Measurements from ENCODE around the gene CD226.
"Not testable (repeated sequence)": the region's sequence is repeated elsewhere in the genome, so short reads cannot be mapped to it uniquely, and the experiment has no call there.

Gene CD226

DNA sequence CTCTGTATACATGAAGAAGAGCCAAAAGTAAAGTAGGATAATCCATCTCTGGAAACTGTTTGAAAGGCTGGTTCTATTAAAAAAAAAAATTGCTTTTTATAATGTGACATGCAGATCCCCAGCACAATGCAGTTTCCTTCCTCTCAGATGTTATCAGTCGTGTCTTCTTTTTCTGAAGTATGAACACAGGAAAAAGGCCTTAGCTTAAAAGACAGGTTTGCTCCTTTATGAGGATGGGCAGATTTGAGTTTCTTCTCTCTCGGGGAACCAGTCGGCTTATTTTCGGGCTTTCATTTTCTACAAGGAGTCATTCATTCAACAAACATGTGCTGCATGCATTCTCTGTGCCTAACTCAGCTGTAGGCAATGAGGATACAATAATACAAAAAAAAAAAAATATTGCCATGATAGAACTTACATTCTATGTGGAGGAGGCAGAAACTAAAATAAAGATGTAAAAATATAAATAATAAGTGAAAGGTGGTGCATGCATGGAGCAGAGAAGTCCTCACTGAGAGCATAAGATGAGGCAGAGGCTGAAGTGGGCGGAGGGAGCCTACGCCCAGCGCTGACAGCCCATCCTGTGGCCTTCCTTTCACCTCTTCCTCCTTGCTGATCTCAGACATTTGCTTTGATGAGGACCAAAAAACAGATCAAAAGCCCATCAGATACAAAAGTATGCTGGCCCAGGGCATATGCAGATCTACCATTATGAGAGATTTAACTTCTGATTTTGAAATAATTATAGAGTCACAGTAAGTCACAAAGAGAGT lies at the start of gene CD226:
Gene CD226, minus strand, starts transcription at position 513 of the 773 bp plus-strand sequence. Its CDS starts 467 bp downstream, at position 46.
- no peak for DNase-seq (ENCODE audit: low read depth)

GRCh38 chr18:69996951-69997798 lies 49.5 kb upstream of the CD226 start:
- DNase-seq (ENCODE audit: low read depth): no peak

DNA sequence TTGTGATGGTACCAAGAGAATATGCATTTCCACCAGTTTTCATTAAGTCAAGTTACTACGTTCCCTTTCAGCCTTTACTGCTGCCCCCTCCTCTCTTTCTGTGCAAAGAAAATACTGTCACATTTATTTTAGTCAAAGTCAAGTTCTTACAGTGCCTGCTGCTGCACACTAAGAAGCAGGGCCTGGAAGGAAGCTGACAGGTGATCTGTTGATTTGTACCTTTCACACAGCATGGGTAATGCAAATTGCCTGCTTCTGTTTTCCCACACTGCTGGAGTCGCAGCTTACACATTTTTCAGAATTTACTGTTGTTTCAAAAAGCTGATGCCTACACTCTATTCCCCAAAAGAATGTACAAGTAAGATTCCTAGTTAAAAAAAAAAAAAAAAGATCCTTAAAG lies 48.7 kb upstream of the CD226 start:
- DNase-seq (ENCODE audit: low read depth): no peak

DNA sequence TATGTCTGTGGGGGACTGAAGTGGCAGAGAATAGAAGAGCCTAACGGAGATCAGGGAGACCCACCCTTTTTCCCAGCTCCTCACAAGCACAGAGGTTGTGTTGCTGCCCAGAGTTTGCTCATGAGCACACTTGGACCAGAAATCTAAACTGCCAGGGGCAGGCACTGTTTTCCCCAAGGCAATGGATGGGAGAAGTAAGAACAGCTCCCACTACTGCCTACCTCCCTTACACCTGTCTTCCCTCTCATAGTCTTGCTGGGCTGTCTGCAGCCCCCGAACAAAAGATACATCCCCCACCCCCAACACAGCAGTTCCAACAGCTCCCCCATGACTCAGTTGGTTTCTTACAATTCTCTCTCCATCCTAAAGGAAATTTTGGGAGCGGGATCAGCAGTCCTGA lies 48.1 kb upstream of the CD226 start:
- DNase-seq (ENCODE audit: low read depth): no peak

GRCh38 chr18:69992776-69993175 lies 45.1 kb upstream of the CD226 start:
- DNase-seq (ENCODE audit: low read depth): no peak

- DNase-seq (ENCODE audit: low read depth): no peak
Measured at GRCh38 chr18:69987870-69988269, 40.2 kb upstream of the CD226 start.

DNA sequence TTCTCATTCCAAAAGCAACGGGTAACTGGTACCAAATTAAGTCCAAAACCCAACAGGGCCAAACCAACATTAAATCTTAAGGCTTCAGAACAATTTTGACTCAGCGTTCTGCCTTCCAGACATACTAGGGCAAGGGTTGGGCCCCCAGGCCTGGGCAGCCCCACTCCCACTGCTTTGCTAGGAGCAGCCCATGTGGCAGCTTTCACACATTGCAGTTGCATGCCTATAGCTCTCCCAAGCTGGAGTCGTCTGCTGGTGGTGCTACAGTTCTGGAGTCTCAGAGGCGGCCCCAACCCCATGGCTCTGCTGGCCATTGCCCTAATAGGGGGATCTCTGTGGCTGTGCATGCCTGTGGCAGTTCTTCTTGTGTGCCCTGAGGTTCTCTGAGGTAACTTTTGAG lies 37.6 kb upstream of the CD226 start:
- DNase-seq (ENCODE audit: low read depth): no peak

DNA sequence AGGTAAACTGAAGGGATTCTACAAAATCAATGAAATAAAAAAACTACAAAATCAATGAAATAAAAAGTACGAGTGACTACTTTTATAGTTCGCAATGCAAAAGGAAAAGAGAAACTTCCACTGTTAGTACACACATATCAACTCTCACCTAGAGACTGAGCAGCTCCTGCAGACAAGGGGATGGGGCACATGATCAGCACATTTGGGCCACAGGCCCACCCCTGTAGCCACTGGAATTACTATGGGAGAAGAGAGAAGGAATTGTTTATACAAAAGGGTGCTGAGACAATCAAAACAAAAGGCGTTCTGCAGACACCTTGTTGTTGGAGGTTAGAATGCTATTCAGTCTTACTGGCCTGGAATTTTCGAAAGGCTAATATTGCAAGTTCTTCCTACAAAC lies 34.7 kb upstream of the CD226 start:
- DNase-seq (ENCODE audit: low read depth): no peak

DNA sequence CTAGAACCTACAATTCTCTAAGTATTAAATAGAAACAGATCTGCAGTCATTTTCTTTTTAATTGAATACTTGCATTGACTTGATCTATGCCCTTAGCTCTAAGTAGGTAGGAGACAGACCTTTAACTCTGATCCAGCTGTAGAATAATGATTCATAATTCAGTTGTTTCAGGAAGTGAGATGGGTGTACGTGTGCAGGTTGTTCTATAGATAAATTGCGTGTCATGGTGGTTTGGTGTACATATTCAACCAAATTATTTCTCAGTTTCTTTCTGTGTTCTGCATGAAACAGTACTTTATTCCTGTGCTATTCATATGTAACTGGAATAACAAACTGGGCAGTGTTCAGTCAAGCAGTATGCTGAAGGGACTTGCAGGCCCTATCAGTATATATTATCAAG lies 34.3 kb upstream of the CD226 start:
- no peak for DNase-seq (ENCODE audit: low read depth)

DNA sequence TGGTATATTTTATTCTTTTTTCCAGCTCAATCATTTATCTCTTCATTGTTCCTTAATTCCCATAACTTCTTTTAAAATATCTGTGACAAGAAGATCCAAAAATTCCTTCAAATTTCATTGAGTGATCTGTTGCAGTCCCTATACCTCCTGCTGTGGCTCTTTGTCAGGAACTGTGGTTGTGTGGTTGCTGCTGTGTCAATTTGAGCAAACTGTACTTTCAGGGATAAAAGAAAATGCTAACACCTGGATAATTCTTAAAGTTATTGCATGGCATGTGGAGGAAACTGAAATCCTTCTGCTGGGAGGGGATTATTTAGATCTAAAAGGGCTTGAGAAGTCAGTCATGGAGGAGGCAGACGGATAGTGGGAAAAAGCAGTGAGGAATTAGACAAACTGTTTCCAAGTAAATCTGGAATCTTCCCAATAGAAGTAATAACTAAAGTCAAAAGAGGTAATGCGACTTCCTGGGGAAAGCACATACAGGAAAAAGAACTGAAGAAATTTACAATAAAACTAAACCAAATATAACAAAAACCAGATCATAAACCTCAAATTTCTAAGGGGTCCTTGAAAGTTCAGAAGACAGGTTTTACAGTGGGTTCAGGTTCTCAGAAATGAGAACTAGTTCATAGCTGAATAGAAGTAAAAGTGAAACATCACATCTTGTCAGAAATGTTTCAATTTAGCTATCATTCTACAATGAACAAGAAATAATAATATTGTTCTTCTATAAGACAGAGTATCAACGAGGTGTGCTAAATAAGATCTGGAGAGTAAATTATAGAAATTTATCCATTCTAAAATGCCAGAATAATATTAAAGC lies 33.5 kb upstream of the CD226 start:
- DNase-seq (ENCODE audit: low read depth): no peak

DNA sequence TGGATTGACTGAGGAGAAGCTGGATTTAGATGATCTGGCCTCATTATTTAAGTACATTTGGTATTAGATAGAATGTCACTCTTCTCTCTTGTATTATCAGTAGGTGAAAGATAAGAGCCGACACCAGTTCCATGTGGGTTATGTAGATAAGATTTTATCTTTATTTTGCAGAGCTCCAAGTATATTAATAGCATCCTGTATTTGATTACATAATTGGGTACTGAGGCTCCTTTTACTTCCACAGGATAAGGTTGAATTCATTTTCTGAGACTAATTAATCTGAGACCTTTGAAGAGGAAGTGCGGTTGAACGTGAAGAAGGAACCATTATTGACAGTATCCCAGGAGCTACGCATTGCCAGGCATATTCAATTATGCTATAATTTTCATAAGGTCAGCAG lies 32.8 kb upstream of the CD226 start:
- DNase-seq (ENCODE audit: low read depth): no peak

DNA sequence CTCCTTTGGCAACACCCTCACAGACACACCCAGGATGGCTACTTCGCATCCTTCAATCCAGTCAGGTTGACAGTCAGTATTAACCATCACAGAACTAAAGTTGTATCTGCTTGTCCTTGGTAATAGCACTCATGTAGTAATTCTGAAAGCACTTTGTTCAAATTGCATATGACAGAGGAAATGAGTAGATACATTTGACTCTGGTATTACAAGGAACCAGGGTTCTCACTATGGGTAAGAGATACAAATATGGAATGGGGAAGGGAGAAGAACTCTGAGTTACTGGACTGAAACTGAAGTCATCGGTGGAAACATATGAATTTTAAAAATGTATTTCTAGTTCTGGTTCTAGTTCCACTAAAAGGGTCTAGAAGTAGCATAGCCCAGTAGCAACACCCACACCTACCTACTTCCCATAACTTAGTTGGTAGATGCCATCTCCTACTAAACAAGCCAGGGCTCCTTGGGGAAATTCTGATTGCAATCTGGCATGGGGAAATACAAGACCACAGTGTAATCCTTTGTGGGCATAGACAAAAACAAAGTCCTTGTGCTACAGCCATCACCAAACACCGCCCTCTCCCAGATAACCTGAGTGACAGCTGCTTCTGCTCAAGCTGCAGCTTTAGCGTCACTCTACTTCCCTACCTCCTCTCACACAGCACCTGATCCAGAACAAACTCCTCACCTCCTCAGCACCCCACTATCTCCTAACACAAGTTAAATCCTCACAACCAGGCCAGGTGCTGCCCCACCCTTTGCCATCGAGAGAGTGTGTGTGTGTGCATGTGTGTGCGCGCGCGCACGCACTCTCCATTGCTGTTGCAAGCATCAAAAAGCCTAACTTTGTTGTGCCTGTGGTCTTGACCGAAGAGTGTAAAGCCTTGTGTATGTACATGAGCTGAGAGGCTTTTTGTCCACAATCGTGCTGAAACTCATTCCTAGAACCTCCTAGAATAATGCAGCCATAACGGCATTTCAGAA lies 31.4 kb upstream of the CD226 start:
- DNase-seq (ENCODE audit: low read depth): no peak

DNA sequence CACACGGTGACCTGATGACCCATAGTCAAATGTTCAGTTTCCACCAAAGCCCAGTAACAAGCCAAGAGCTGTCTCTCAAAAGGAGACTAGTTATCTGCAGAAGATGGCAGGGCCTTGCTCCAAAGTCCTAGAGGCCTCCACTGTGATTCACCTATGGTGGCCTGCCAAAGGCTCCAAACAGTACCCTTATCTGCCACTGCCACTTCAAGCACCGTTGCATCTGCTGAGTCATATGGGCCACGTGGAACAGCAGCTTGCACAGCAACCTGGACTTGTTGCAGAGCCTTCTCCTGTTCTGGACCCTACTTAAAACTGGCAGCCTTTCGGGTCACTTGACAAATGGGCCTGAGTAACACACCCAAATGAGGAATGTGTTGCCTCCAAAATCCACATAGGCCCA lies 27.6 kb upstream of the CD226 start:
- DNase-seq (ENCODE audit: low read depth): not testable (repeated sequence)

DNA sequence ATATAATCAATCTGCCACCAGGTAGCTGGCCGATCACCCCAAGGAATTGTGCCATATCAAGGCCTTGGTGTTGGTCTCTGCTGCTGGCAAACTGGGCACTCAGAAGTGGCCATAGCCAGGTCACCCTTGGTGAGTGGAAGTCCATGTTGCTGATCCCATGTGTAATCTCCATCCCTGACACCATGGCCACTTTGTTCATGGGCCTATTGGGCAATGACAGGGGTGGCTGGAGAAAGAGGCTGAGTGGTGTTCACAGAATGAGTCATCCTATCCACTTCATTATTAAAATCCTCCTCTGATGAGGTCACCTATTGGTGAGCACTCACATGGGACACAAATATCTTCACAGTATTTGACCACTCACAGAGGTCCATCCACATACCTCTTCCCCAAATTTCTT lies 26.7 kb upstream of the CD226 start:
- no peak for DNase-seq (ENCODE audit: low read depth)

- no peak for DNase-seq (ENCODE audit: low read depth)
Measured at GRCh38 chr18:69969491-69969890, 21.8 kb upstream of the CD226 start.

- DNase-seq (ENCODE audit: low read depth): no peak
Measured at GRCh38 chr18:69968039-69968438, 20.4 kb upstream of the CD226 start.

GRCh38 chr18:69963196-69963595 lies 15.5 kb upstream of the CD226 start:
- no peak for DNase-seq (ENCODE audit: low read depth)

DNA sequence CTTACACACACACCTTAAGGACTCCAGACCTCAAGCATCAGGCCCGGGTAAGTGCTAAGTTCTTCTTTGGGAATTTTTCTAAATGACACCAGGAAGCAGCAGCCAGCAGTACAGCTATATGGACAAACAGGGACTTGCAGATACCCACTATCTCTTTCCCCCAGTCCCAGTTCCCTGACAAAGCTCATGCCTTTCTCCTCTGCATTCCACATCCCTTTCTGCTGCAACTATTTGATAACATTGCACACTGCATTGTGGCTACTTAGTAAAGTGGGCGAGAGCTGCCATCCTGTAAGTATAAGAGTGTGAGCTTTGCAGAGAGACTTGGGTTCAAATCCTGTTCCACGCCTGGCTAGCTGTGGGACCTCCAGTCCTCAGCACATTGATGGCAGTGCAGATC lies 14.0 kb upstream of the CD226 start:
- no peak for DNase-seq (ENCODE audit: low read depth)

- DNase-seq (ENCODE audit: low read depth): no peak
Measured at GRCh38 chr18:69958422-69958821, 10.7 kb upstream of the CD226 start.

- no peak for DNase-seq (ENCODE audit: low read depth)
Measured at GRCh38 chr18:69957747-69958146, 10.1 kb upstream of the CD226 start.
